ENCODE measurements around the gene BCL2A1. TPM values are rescaled to one million over a fixed set of nuclear protein-coding genes. Genes with fewer than 3 reads are reported as not detected.
"Not testable (repeated sequence)": the region's sequence is repeated elsewhere in the genome, so short reads cannot be mapped to it uniquely, and the experiment has no call there.

The BCL2A1 gene
- total RNA-seq, 2 experiments from 2014 or later: 2.2 to 2.3 TPM

DNA sequence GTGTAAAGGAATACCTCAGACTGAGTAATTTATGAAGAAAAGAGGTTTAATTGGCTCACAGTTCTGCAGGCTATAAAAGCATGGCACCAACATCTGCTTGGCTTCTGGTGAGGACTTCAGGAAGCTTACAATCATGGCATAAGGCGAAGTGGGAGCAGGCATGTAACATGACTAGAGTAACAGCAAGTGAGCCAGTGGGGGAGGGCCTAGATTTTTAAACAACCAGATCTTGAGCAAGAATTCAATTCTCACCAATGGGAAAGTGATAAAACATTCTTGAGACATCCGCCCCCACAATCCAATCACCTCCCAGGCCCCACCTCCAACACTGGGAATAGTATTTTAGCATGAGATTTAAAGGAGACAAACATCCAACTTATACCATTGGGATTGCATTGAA lies 44.2 kb upstream of the BCL2A1 start:
- Histone ChIP-seq H3K27ac (ENCODE audit: low read depth, low read length, poor library complexity, severe bottlenecking) (no peak overlapping the region), H3K4me3 (ENCODE audit: low read depth, low read length, poor library complexity, severe bottlenecking) (no peak overlapping the region), H4K20me1 (ENCODE audit: insufficient read depth, low read length) (no peaks in the 10 kb centered on the region), H3K4me2 (ENCODE audit: low read length) (no peak overlapping the region), H3K9me2 (ENCODE audit: insufficient read depth, low read length) (no peaks in the 10 kb centered on the region), H3K36me3 (ENCODE audit: insufficient read depth, low read length) (no peaks in the 10 kb centered on the region), H3K9me3 (ENCODE audit: low read length) (no peaks in the 10 kb centered on the region; the same call in 1 of the 2 replicates), H3K79me2 (ENCODE audit: insufficient read depth, low read depth, low read length) (no peaks in the 10 kb centered on the region), H3K4me1 (ENCODE audit: insufficient read depth, low read length, poor library complexity, severe bottlenecking) (peaks cover 51% of the 10 kb centered on the region), H2AFZ (ENCODE audit: low read length) (no peak overlapping the region)
- intact Hi-C loops (cut with micrococcal nuclease; ENCODE audit: unreplicated experiment): no loop called here
- TF ChIP-seq, protein P1, sequence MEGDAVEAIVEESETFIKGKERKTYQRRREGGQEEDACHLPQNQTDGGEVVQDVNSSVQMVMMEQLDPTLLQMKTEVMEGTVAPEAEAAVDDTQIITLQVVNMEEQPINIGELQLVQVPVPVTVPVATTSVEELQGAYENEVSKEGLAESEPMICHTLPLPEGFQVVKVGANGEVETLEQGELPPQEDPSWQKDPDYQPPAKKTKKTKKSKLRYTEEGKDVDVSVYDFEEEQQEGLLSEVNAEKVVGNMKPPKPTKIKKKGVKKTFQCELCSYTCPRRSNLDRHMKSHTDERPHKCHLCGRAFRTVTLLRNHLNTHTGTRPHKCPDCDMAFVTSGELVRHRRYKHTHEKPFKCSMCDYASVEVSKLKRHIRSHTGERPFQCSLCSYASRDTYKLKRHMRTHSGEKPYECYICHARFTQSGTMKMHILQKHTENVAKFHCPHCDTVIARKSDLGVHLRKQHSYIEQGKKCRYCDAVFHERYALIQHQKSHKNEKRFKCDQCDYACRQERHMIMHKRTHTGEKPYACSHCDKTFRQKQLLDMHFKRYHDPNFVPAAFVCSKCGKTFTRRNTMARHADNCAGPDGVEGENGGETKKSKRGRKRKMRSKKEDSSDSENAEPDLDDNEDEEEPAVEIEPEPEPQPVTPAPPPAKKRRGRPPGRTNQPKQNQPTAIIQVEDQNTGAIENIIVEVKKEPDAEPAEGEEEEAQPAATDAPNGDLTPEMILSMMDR (conservative IDR thresholded peaks at IDR 0.05; ENCODE audit: low read length): no peak
- no peak for DNase-seq (ENCODE audit: low spot score)
- BruUV-seq (replicated peaks): no TSS peak
- ChIA-PET POLR2A (no interaction called here), CTCF (ENCODE audit: unreplicated experiment) (no interaction called here)

DNA sequence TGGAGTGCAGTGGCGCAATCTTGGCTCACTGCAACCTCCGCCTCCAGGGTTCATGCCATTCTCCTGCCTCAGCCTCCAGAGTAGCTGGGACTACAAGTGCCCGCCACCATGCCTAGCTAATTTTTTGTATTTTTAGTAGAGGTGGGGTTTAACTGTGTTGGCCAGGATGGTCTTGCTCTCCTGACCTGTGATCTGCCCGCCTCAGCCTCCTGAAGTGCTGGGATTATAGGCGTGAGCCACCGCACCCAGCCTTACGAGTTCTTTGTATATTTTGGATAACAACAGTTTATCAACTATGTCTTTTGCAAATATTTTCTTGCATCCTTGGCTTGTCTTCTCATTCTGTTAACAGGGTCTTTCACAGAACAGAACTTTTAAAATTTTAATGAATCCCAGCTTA lies 43.2 kb upstream of the BCL2A1 start:
- intact Hi-C loops (cut with micrococcal nuclease; ENCODE audit: unreplicated experiment): not testable (repeated sequence)

DNA sequence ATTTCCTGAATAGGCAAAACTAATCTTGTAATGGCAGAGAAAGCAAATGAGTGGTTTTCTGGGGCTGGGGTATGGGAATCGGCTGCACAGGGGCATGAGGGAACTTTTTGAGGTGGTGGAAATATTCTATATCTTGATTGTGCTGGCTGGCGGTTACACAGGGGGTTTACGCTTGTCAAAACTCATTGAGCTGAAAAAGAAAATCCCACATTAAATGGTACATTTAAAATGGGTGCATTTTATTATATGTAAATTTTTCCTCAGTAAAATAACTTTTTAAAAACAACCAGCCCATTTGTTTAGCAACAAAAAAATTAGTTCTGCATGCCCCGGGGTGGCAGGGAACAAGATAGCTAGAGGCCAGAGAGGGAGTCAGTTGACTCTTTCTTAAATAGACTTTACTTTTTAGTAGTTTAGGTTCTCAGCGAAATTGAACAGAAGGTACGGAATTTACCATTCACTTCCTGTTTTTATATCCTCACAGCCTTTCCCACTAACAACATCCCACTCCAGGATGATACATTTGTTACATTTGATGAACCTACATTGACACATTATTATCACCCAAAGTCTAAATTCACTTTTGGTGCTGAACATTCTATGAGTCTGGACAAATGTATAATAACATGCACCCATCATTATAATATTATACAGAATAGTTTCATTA lies 41.2 kb upstream of the BCL2A1 start:
- Histone ChIP-seq H3K4me1 (ENCODE audit: insufficient read depth, low read length, poor library complexity, severe bottlenecking) (peaks cover 53% of the 10 kb centered on the region), H3K79me2 (ENCODE audit: insufficient read depth, low read depth, low read length) (no peaks in the 10 kb centered on the region), H3K27ac (ENCODE audit: low read depth, low read length, poor library complexity, severe bottlenecking) (no peak overlapping the region), H4K20me1 (ENCODE audit: insufficient read depth, low read length) (no peaks in the 10 kb centered on the region), H3K4me2 (ENCODE audit: low read length) (peak overlapping the region; percentile 58), H2AFZ (ENCODE audit: low read length) (peak overlapping the region; percentile 68), H3K9me3 (ENCODE audit: low read length) (no peaks in the 10 kb centered on the region; the same call in 1 of the 2 replicates), H3K4me3 (ENCODE audit: low read depth, low read length, poor library complexity, severe bottlenecking) (no peak overlapping the region), H3K36me3 (ENCODE audit: insufficient read depth, low read length) (no peaks in the 10 kb centered on the region), H3K9me2 (ENCODE audit: insufficient read depth, low read length) (no peaks in the 10 kb centered on the region)
- TF ChIP-seq, protein P1 (conservative IDR thresholded peaks at IDR 0.05; ENCODE audit: low read length): no peak
- TF ChIP-seq EZH2phosphoT487 (IDR thresholded peaks at IDR 0.05; ENCODE audit: borderline replicate concordance, low read depth, low read length): no peak
- ChIA-PET CTCF (ENCODE audit: unreplicated experiment) (no interaction called here), POLR2A (no interaction called here)
- intact Hi-C loops (cut with micrococcal nuclease; ENCODE audit: unreplicated experiment): no loop called here
- no TSS peak for BruUV-seq (replicated peaks)
- DNase-seq (ENCODE audit: low spot score): no peak

More for the DNA sequence above, 43.2 kb upstream of the BCL2A1 start:
- H3K36me3 ChIP-seq (ENCODE audit: insufficient read depth, low read length); H3K79me2 ChIP-seq (ENCODE audit: insufficient read depth, low read depth, low read length); CTCF ChIA-PET (ENCODE audit: unreplicated experiment); H3K9me3 ChIP-seq (ENCODE audit: low read length); H4K20me1 ChIP-seq (ENCODE audit: insufficient read depth, low read length); H2AFZ ChIP-seq (ENCODE audit: low read length); H3K9me2 ChIP-seq (ENCODE audit: insufficient read depth, low read length); H3K27ac ChIP-seq (ENCODE audit: low read depth, low read length, poor library complexity, severe bottlenecking); DNase-seq (ENCODE audit: low spot score); H3K4me3 ChIP-seq (ENCODE audit: low read depth, low read length, poor library complexity, severe bottlenecking); H3K4me2 ChIP-seq (ENCODE audit: low read length); BruUV-seq (replicated peaks): not testable (repeated sequence)
- H3K4me1 ChIP-seq (ENCODE audit: insufficient read depth, low read length, poor library complexity, severe bottlenecking): peaks cover 57% of the 10 kb centered on the region
- POLR2A ChIA-PET: interaction anchor here (0.7 to 0.8 kb wide), 2 partner anchors 40 to 56 kb away, joined by 3 read pairs; no protein-coding TSS in a partner anchor
